ENCODE measurements around the gene PRL.

The PRL gene

GRCh38 chr6:22281341-22282085, 15.3 kb downstream of the PRL start:
- no peak for TF ChIP-seq CTCF (IDR thresholded peaks at IDR 0.05; ENCODE audit: low read depth, low read length, missing control alignments)
- no peak overlapping the region for H3K4me3 ChIP-seq (ENCODE audit: low read depth, low read length)
- no peak for DNase-seq (ENCODE audit: low read depth)

GRCh38 chr6:22279427-22279826, 17.4 kb downstream of the PRL start:
- DNase-seq (ENCODE audit: low read depth): no peak
- no peak for TF ChIP-seq CTCF (IDR thresholded peaks at IDR 0.05; ENCODE audit: low read depth, low read length, missing control alignments)
- H3K4me3 ChIP-seq (ENCODE audit: low read depth, low read length): no peak overlapping the region

- no peak overlapping the region for H3K4me3 ChIP-seq (ENCODE audit: low read depth, low read length)
- peak; percentile 10 for DNase-seq (ENCODE audit: low read depth)
- no peak for TF ChIP-seq CTCF (IDR thresholded peaks at IDR 0.05; ENCODE audit: low read depth, low read length, missing control alignments)
These were observed 25.8 kb downstream of the PRL start for GRCh38 chr6:22271081-22271480.

GRCh38 chr6:22263748-22264147, 33.1 kb downstream of the PRL start:
- no peak overlapping the region for H3K4me3 ChIP-seq (ENCODE audit: low read depth, low read length)
- TF ChIP-seq CTCF (IDR thresholded peaks at IDR 0.05; ENCODE audit: low read depth, low read length, missing control alignments): no peak
- DNase-seq (ENCODE audit: low read depth): no peak

- no peak for TF ChIP-seq CTCF (IDR thresholded peaks at IDR 0.05; ENCODE audit: low read depth, low read length, missing control alignments)
- H3K4me3 ChIP-seq (ENCODE audit: low read depth, low read length): no peak overlapping the region
- no peak for DNase-seq (ENCODE audit: low read depth)
These were observed 42.0 kb downstream of the PRL start for GRCh38 chr6:22254886-22255285.

- no peak for DNase-seq (ENCODE audit: low read depth)
- TF ChIP-seq CTCF (IDR thresholded peaks at IDR 0.05; ENCODE audit: low read depth, low read length, missing control alignments): no peak
- no peak overlapping the region for H3K4me3 ChIP-seq (ENCODE audit: low read depth, low read length)
These were observed 42.7 kb downstream of the PRL start for GRCh38 chr6:22253955-22254655.

All from GM12864 (cell line).